ENCODE results near the gene SPOCK1.

SPOCK1 gene

GRCh38 chr5:137431051-137431450, 68.1 kb downstream of the SPOCK1 start:
- Histone ChIP-seq H3K36me3 (ENCODE audit: insufficient read depth) (no peaks in the 10 kb centered on the region), H3K9ac (no peak overlapping the region), H3K4me2 (no peak overlapping the region), H3K27ac (no peak overlapping the region), H3K4me1 (ENCODE audit: low read depth, poor library complexity, severe bottlenecking) (no peaks in the 10 kb centered on the region), H4K20me1 (ENCODE audit: insufficient read depth) (no peaks in the 10 kb centered on the region), H3K79me2 (ENCODE audit: insufficient read depth, low read depth) (no peaks in the 10 kb centered on the region), H2AFZ (ENCODE audit: low read depth) (no peak overlapping the region), H3K27me3 (ENCODE audit: insufficient read depth, low read depth) (no peaks in the 10 kb centered on the region), H3K4me3 (IDR thresholded peaks at IDR 0.05; ENCODE audit: insufficient read depth, low read depth, low read length) (no peak overlapping the region)
- no peak for TF ChIP-seq CTCF (conservative IDR thresholded peaks at IDR 0.05; ENCODE audit: low read depth, low read length)

DNA sequence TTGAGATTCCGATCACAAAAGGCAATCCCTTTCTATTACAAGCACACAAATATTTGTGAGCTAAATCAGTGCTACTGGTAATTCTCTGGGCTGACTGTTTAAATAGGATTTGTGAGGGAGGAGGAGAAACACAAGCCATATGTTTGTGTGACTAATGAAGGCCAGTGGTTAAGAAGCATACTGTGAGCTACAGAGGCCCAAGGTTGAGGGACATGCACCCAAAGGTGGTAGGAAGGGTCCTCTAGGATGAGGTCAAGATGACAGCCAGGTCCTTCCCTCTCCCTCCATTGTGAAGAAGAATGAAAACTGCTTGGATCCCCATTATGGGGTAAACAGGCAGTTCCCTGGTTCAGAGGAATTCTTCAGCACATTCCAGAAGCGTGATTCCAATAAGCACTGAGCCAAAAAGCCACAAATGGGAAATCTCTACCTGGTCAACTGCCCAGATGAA, 83.9 kb downstream of the SPOCK1 start:
- Histone ChIP-seq H3K79me2 (ENCODE audit: insufficient read depth, low read depth) (no peaks in the 10 kb centered on the region), H3K27ac (no peak overlapping the region), H3K4me1 (ENCODE audit: low read depth, poor library complexity, severe bottlenecking) (no peaks in the 10 kb centered on the region), H3K36me3 (ENCODE audit: insufficient read depth) (no peaks in the 10 kb centered on the region), H3K9ac (no peak overlapping the region), H3K4me3 (IDR thresholded peaks at IDR 0.05; ENCODE audit: insufficient read depth, low read depth, low read length) (no peak overlapping the region), H2AFZ (ENCODE audit: low read depth) (no peak overlapping the region), H4K20me1 (ENCODE audit: insufficient read depth) (no peaks in the 10 kb centered on the region), H3K27me3 (ENCODE audit: insufficient read depth, low read depth) (no peaks in the 10 kb centered on the region), H3K4me2 (no peak overlapping the region)
- no peak for TF ChIP-seq CTCF (conservative IDR thresholded peaks at IDR 0.05; ENCODE audit: low read depth, low read length)

GRCh38 chr5:137414112-137414755, 84.9 kb downstream of the SPOCK1 start:
- no peak for TF ChIP-seq CTCF (conservative IDR thresholded peaks at IDR 0.05; ENCODE audit: low read depth, low read length)
- no peaks in the 10 kb centered on the region for H3K36me3 ChIP-seq (ENCODE audit: insufficient read depth)
- H2AFZ ChIP-seq (ENCODE audit: low read depth), result no peak overlapping the region
- H3K9ac ChIP-seq, result no peak overlapping the region
- H3K27me3 ChIP-seq (ENCODE audit: insufficient read depth, low read depth), result no peaks in the 10 kb centered on the region
- H3K4me2 ChIP-seq, result no peak overlapping the region
- H3K4me1 ChIP-seq (ENCODE audit: low read depth, poor library complexity, severe bottlenecking), result no peaks in the 10 kb centered on the region
- no peak overlapping the region for H3K27ac ChIP-seq
- H3K4me3 ChIP-seq (IDR thresholded peaks at IDR 0.05; ENCODE audit: insufficient read depth, low read depth, low read length), result no peak overlapping the region
- no peaks in the 10 kb centered on the region for H3K79me2 ChIP-seq (ENCODE audit: insufficient read depth, low read depth)
- H4K20me1 ChIP-seq (ENCODE audit: insufficient read depth), result no peaks in the 10 kb centered on the region

DNA sequence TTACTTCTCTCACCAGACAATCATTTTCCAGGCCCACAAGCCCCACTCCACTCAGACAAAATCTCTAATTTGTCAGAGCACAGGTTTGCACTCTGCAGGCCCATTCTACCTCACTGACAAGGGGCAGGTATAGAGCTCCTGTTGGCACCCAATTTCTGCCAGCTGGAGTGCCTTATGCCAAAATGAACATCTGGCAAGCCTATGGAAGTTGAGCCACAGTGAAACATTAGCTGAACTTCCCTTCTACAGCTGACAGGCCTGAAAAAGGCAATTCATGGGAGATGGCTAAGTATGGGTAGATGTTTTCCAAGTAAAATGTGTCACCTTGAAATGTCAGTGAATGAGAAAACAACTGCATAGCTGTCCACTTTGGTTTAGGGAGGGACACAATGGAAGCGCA, 87.0 kb downstream of the SPOCK1 start:
- H3K4me1 ChIP-seq (ENCODE audit: low read depth, poor library complexity, severe bottlenecking), result no peaks in the 10 kb centered on the region
- H3K4me3 ChIP-seq (IDR thresholded peaks at IDR 0.05; ENCODE audit: insufficient read depth, low read depth, low read length), result no peak overlapping the region
- H3K4me2 ChIP-seq, result no peak overlapping the region
- H3K9ac ChIP-seq, result no peak overlapping the region
- no peaks in the 10 kb centered on the region for H3K36me3 ChIP-seq (ENCODE audit: insufficient read depth)
- no peak overlapping the region for H2AFZ ChIP-seq (ENCODE audit: low read depth)
- H3K79me2 ChIP-seq (ENCODE audit: insufficient read depth, low read depth), result no peaks in the 10 kb centered on the region
- H3K27me3 ChIP-seq (ENCODE audit: insufficient read depth, low read depth), result no peaks in the 10 kb centered on the region
- H4K20me1 ChIP-seq (ENCODE audit: insufficient read depth), result no peaks in the 10 kb centered on the region
- TF ChIP-seq CTCF (conservative IDR thresholded peaks at IDR 0.05; ENCODE audit: low read depth, low read length), result no peak
- H3K27ac ChIP-seq, result no peak overlapping the region
